Heart left ventricle (tissue), 13 donors: ENCODE measurements around the gene ATP11C.

Source experiments
- POLR2A ChIP-seq, 2 donors: fragments of 450-650 bp; IDR thresholded peaks; one replicate each; pipeline ENCODE4 v1.6.1; 2017; ENCODE audit warnings: antibody characterized with exemption in 2 of 2, mild to moderate bottlenecking in 2 of 2, moderate library complexity in 2 of 2
- TF ChIP-seq, protein P1 (sequence below), 12 donors: fragments of 200-600 bp; sonication (generic) in 4 of 12; IDR thresholded peaks; one replicate each; pipeline versions ENCODE4 v1.5.0 to v1.8.0; 2018 to 2022; ENCODE audit warnings: antibody characterized with exemption in 12 of 12, mild to moderate bottlenecking in 5 of 12
- donor health status: ischemic (EF 13 %, LVEDD 7.1; RV severe dilation, severe dysfunction).
- donor health status: DM: no; HTN: yes; CAD: no.
- donor health status: DM: no; HTN: no; CAD: no.
- donor health status: ischemic (EF 25% LVEDD 6.9; RV normal size, moderate dysfunction).
- donor health status: ischemic (EF 25% LVEDD 5.7; RV mildly dilated, moderate dysfunction).
- donor health status: ischemic (EF 35%, LVEDD 5.7; RV mildly dilated, moderate dysfunction).
- donor health status: nonischemic (EF 11% LVEDD 7.7; RV severe dilation, severe dysfunction).
- donor health status: DM: yes; HTN: yes; CAD: no.
- donor health status: PGD.
- donor health status: ischemic (EF 29% LVEDD 5.4; RV normal size, mild dysfunction).
- donor health status: nonischemic (EF 23%, LVEDD 6.1; RV moderate dilation, normal function).

- TF ChIP-seq POLR2A (IDR thresholded peaks at IDR 0.05), result no peak
- TF ChIP-seq, protein P1, sequence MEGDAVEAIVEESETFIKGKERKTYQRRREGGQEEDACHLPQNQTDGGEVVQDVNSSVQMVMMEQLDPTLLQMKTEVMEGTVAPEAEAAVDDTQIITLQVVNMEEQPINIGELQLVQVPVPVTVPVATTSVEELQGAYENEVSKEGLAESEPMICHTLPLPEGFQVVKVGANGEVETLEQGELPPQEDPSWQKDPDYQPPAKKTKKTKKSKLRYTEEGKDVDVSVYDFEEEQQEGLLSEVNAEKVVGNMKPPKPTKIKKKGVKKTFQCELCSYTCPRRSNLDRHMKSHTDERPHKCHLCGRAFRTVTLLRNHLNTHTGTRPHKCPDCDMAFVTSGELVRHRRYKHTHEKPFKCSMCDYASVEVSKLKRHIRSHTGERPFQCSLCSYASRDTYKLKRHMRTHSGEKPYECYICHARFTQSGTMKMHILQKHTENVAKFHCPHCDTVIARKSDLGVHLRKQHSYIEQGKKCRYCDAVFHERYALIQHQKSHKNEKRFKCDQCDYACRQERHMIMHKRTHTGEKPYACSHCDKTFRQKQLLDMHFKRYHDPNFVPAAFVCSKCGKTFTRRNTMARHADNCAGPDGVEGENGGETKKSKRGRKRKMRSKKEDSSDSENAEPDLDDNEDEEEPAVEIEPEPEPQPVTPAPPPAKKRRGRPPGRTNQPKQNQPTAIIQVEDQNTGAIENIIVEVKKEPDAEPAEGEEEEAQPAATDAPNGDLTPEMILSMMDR (IDR thresholded peaks at IDR 0.05), result no peak
Measured at GRCh38 chrX:139784807-139785206, 148.0 kb downstream of the ATP11C start.
